Endothelial cell (in vitro differentiated cells): ENCODE results near the gene SLC12A3. TPM values are rescaled to one million over a fixed set of nuclear protein-coding genes. Genes with fewer than 3 reads are reported as not detected.

Source experiments
- DNase-seq: peaks from one replicate; pipeline ENCODE4 v3.0.0; 2021; ENCODE audit warnings: low spot score
- H3K27ac Mint-ChIP-seq: one replicate; pipeline ENCODE4 v1.8.0; 2021; ENCODE audit warnings: mixed read lengths, inconsistent platforms; ENCODE audit not compliant: unreplicated experiment
- H3K27me3 Mint-ChIP-seq: one replicate; pipeline ENCODE4 v1.8.0; 2021; ENCODE audit warnings: mild to moderate bottlenecking, moderate library complexity, mixed read lengths, inconsistent platforms; ENCODE audit not compliant: unreplicated experiment
- H3K36me3 Mint-ChIP-seq: one replicate; pipeline ENCODE4 v1.8.0; 2021; ENCODE audit warnings: mild to moderate bottlenecking, low read depth, mixed read lengths, inconsistent platforms; ENCODE audit not compliant: unreplicated experiment
- H3K4me1 Mint-ChIP-seq: one replicate; pipeline ENCODE4 v1.8.0; 2021; ENCODE audit warnings: mild to moderate bottlenecking, mixed read lengths, inconsistent platforms; ENCODE audit not compliant: unreplicated experiment
- H3K4me3 Mint-ChIP-seq: one replicate; pipeline ENCODE4 v1.8.0; 2021; ENCODE audit warnings: mild to moderate bottlenecking, mixed read lengths, inconsistent platforms; ENCODE audit not compliant: unreplicated experiment
- H3K9me3 Mint-ChIP-seq: one replicate; pipeline ENCODE4 v1.8.0; 2021; ENCODE audit warnings: mixed read lengths, inconsistent platforms; ENCODE audit not compliant: unreplicated experiment
- total RNA-seq: library from RNA; stranded (reverse); fragmentation: NEBNext Ultra II Directional; extraction: Animal tissue kit (Norgen Biotek cat#: 25700); gene quantifications from one replicate; pipeline ENCODE4 v1.2.1, GENCODE V29; 2021; ENCODE audit not compliant: unreplicated experiment
- TF ChIP-seq, protein P1 (sequence below): fragments of 200-600 bp; sonication (generic); IDR thresholded peaks from one replicate; pipeline ENCODE4 v1.5.0; 2021; ENCODE audit warnings: antibody characterized with exemption; ENCODE audit not compliant: unreplicated experiment

The SLC12A3 gene
- total RNA-seq, 1 donor from 2014 or later: not detected

DNA sequence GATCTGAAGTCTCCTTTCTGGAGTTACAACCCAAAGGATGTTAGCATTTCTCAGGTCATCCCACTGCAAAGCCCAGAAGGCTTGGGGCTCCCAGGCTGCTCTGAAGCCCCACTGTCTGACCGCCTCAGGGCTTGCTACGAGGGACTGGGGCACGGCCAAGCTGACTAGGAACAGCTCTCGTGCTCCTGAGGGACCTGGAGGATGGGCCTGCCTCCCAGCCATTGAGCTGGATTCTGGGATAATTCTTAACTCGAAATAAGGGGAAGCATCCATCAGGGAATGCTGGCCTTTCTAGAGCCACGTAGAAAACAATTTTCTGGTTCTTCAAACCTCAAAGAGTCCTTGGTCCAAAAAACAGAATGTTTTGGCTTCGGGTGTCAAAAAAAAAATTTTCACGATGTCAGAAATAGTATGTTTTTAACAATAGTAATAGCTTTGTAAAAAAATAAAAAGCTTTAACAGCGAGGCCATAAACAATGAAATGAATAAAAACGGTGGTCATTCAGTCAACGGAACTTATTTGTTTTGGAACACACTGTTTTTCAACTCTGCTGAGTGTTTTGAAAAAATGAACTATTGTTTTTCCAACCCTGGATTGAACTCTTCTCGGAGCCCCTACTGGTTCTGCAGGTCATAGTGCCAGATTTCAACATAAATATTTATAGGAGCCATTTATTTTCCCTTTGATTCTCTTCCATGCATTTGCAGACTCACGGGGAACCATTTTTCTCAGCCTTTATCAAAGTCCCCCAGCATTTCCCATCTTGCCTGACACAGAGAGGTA lies 50.5 kb downstream of the SLC12A3 start:
- Mint-ChIP-seq H3K27ac (no peak overlapping the region), H3K4me3 (no peak overlapping the region), H3K9me3 (no peaks in the 10 kb centered on the region), H3K27me3 (no peaks in the 10 kb centered on the region), H3K36me3 (peaks cover 4% of the 10 kb centered on the region), H3K4me1 (peaks cover 11% of the 10 kb centered on the region)
- TF ChIP-seq, protein P1, sequence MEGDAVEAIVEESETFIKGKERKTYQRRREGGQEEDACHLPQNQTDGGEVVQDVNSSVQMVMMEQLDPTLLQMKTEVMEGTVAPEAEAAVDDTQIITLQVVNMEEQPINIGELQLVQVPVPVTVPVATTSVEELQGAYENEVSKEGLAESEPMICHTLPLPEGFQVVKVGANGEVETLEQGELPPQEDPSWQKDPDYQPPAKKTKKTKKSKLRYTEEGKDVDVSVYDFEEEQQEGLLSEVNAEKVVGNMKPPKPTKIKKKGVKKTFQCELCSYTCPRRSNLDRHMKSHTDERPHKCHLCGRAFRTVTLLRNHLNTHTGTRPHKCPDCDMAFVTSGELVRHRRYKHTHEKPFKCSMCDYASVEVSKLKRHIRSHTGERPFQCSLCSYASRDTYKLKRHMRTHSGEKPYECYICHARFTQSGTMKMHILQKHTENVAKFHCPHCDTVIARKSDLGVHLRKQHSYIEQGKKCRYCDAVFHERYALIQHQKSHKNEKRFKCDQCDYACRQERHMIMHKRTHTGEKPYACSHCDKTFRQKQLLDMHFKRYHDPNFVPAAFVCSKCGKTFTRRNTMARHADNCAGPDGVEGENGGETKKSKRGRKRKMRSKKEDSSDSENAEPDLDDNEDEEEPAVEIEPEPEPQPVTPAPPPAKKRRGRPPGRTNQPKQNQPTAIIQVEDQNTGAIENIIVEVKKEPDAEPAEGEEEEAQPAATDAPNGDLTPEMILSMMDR: no peak
- DNase-seq: no peak

DNA sequence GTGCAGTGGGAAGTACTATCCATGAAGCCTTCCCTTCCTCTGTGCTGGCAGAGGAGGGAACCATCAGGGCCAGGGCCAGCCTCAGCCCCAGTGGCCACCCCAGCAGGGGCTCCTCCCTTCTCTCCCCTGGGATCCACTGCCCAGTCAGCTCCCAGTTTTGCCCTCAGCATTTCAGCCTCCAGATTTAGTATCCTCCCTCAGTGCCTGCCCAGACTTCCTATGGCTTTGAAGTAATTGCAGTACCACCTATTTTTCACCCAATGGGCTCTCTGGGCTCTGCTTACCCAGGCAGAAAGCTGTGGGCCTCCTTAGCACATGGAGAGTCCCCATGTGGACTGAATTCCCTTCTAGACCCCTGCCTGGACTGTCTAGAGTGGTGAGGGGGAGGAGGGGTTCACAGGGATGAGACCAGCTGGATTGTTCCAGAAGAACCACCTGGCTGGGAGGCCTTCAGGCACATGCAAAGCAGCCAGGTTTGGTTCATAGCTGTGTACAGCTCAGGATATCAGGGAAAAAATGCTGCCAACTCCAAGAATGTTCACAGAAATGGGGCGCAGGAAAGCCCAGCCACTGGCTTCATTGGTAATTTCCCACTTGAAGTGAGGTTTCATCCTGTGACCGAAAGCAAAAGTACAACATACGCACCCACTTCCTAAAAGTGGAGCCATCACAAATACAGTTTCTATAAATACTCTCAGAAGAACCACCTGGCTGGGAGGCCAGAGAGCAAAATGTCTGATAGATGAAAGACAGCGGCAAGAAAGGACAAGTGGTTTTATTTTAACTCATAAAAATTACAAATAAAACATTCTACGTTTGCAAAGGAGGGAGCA lies 51.8 kb downstream of the SLC12A3 start:
- no peaks in the 10 kb centered on the region for H3K27me3 Mint-ChIP-seq
- H3K9me3 Mint-ChIP-seq: no peaks in the 10 kb centered on the region
- TF ChIP-seq, protein P1: no peak
- peaks cover 4% of the 10 kb centered on the region for H3K36me3 Mint-ChIP-seq
- peaks cover 4% of the 10 kb centered on the region for H3K4me1 Mint-ChIP-seq
- H3K4me3 Mint-ChIP-seq: no peak overlapping the region
- H3K27ac Mint-ChIP-seq: no peak overlapping the region
- no peak for DNase-seq

DNA sequence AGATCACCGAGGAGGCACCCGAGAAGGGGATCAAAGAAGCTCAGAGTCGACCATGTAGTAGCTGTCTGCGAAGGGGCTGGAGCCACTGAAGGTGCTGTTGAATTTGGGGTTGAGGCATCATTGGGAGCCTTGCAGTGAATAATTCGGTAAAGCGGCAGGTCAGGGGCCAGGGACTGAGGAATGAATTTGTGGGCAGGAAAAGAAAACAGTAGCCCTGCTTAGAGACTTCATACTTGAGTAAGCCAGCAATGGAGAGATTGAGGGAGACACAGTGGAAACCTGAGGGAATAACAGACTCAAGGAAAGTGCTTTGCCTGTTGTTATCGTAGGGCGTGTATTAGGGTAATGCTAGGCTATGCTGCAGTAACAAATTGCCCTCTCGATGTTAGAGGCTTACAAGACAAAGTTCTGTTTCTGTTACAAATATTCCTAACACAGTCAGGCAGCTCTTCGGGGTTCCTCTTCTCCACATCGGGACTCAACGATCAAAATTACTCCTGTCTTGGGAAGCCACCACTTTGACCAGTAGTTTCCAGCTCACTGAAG lies 53.5 kb downstream of the SLC12A3 start:
- Mint-ChIP-seq H3K27me3 (no peaks in the 10 kb centered on the region), H3K36me3 (no peaks in the 10 kb centered on the region), H3K4me3 (no peak overlapping the region), H3K27ac (no peak overlapping the region), H3K4me1 (no peaks in the 10 kb centered on the region), H3K9me3 (no peaks in the 10 kb centered on the region)
- no peak for DNase-seq
- TF ChIP-seq, protein P1: no peak

GRCh38 chr16:56919099-56919800 lies 54.2 kb downstream of the SLC12A3 start:
- H3K9me3 Mint-ChIP-seq: no peaks in the 10 kb centered on the region
- no peak for DNase-seq
- TF ChIP-seq, protein P1: no peak
- no peaks in the 10 kb centered on the region for H3K27me3 Mint-ChIP-seq
- no peaks in the 10 kb centered on the region for H3K36me3 Mint-ChIP-seq
- no peak overlapping the region for H3K27ac Mint-ChIP-seq
- H3K4me1 Mint-ChIP-seq: no peaks in the 10 kb centered on the region
- no peak overlapping the region for H3K4me3 Mint-ChIP-seq
